Hematopoietic multipotent progenitor cell (in vitro differentiated cells): ENCODE results near the gene MAEA. TPM values are rescaled to one million over a fixed set of nuclear protein-coding genes. Genes with fewer than 3 reads are reported as not detected.
"Not testable (repeated sequence)": the region's sequence is repeated elsewhere in the genome, so short reads cannot be mapped to it uniquely, and the experiment has no call there.

Experiments used
- DNase-seq, 3 donors: peaks; one replicate each; pipeline ENCODE4 v3.0.0-alpha.2; 2011 to 2015; ENCODE audit warnings: low read depth in 2 of 3, low spot score in 2 of 3
- total RNA-seq: library from RNA; depleted of rRNA; stranded (reverse); fragments of >200 nt; gene quantifications from one replicate; pipeline ENCODE4 v1.2.3, GENCODE V29; 2012

MAEA gene
- total RNA-seq, 1 donor, result 94.8 TPM

DNA sequence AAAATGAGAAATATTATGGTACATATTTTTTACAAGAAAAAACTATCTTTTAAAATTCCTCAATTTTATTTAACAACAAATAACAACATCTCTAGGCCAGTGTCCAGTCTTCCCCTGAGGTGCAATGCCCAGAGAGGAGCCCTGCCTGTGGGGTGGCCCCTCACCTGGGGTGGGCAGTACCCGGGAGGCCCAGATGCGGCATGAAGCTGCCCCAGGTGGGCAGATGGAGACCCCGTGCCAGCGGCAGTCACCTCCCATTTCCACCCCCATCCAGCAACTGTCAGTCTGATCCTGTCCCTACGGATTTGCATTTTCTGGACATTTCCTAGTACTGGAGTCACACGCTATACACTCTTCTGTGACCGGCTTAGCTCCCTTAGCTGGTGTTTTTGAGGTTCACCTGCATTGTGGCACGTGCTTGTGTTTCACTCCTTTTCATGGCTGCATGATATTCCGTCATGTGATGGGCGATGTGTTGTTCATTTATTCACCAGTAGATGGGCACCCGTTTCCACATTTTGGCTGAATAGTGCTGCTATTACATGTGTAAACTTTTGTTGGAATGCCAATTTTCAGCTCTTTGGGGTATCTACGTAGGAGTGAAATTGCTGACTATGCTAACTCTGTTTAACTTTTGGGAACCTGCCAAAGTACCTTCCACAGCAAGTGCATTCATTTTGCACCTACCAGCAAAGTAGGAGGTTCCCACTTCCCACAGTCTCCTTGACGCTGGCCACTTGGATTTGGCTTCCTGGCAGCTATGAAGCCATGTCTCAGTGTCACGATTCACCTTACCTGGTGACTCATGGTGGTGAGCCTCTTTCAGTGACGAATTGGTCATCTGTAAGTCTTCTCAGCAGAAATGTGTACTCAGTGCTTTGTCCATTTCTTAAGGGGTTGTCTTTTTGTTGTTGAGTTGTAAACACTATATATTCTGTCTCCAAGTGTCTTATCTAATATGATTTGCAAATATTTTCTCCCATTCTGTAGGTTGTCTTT, 11.7 kb upstream of the MAEA start:
- DNase-seq, result peak in 1 of 3 donors; percentile 8

GRCh38 chr4:1279253-1279652, 10.4 kb upstream of the MAEA start:
- no peak for DNase-seq

- DNase-seq, result no peak
Observed at GRCh38 chr4:1283711-1284110, 6.0 kb upstream of the MAEA start.

- no peak for DNase-seq
Observed at GRCh38 chr4:1285151-1285789, 4.4 kb upstream of the MAEA start.

DNA sequence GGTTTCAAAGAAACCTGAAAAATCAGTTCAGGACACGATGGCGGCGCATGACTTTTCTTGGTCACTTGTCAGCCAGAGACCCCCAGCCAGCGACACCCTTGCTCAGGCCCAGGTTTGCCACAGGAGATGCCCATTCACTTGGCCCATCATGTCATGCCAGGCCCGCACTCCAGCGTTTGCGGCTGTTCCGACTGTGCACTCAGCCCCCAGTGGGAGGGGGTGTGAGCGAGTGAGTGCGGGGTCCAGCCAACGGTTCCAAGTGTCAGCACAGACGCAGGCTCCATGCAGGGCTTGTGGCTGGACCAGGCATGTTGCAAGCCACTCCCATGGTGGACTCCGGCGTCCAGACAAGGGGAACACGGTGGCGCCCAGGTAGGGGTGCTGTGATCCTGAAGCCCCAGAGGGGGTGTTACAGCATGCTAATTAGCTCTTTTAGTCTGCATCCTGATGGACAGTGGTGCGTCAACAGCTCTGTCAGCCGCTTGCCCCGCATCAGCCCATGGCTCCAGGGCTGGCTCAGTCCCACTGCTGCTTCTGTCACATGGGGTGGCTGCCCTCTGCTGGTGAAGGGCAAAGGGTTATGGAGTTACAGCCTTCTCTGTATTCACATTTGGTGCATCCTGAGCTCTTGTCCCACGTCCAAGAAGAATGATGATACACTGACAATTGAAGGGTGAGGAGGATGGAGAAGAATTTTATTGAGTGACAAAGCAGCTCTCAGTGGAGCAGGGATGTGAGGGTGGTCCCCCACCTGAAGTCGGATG, 3.7 kb upstream of the MAEA start:
- peak in 1 of 3 donors; percentile 19 for DNase-seq

- no peak for DNase-seq
Observed at GRCh38 chr4:1288786-1289185, 905 bp upstream of the MAEA start.

GRCh38 chr4:1290165-1290977, 680 bp downstream of the MAEA start:
- peak in 1 of 3 donors; percentile 6 for DNase-seq

DNA sequence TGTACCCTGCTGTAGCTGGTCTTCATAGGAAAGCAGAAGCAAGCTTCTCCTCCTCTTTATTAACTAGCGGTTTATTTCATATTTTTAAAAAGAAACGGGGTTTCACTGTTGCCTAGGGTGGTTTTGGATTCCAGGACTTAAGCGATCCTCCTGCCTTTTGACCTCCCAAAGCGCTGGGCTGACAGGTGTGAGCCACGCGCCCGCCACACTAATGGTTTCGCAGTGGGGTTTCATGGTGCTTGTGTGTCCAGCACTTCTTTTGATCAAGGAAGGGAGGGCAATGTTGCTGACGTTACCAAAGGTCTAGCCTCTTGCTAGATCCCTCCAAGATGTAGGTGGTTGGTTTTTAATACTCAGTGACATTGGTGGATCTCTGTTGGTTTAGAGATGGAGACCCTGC, 1.4 kb downstream of the MAEA start:
- DNase-seq, result no peak

DNA sequence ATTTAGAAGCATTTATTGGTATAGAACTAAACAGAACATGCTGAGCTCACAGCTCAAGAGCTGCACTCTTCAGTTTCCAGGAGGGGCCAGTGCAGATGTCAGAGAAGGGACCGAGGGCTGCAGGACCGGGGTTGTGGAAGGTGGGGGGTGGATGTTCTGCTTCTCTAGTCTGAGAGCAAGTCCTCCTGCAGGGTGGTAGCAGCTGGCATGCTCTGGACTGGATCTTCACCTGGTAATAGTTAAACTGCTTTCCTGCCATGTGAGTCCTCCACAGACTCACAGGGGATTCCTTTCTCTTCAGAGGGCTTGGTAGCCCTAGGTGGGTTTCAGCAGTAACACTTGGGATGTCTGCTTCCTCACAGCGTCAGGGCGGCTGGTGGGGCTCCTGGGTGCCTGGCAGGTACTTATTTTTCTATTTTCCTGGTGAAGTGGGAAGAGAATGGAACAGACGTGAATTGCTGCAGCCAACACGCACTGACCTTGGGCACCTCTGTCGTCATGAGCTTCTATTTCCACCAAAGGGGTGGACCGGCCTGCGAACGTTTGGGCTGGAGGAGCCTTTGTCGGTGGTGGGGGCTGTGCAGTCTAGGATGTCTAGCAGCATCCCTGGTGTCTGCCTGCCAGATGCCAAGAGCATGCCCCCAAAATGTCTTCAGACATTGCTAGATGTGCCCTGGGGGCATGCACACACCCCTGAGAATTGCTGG, 2.5 kb downstream of the MAEA start:
- no peak for DNase-seq

DNA sequence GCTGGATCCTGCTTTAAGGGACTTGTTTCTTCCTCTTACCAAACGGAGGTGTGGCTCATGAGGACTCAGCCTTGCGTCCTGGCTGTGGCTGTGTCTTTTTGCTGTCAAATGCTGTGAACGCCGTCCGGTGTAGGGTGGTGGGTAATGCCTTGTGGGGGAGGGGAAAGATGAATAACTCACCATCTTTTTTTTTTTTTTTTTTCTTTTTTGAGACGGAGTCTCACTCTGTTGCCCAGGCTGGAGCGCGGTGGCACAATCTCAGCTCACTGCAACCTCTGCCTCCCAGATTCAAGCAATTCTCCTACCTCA, 3.0 kb downstream of the MAEA start:
- DNase-seq, result not testable (repeated sequence)

GRCh38 chr4:1293531-1293941, 3.8 kb downstream of the MAEA start:
- no peak for DNase-seq

GRCh38 chr4:1293991-1294390, 4.3 kb downstream of the MAEA start:
- DNase-seq, result no peak

GRCh38 chr4:1294424-1294823, 4.7 kb downstream of the MAEA start:
- DNase-seq, result no peak

DNA sequence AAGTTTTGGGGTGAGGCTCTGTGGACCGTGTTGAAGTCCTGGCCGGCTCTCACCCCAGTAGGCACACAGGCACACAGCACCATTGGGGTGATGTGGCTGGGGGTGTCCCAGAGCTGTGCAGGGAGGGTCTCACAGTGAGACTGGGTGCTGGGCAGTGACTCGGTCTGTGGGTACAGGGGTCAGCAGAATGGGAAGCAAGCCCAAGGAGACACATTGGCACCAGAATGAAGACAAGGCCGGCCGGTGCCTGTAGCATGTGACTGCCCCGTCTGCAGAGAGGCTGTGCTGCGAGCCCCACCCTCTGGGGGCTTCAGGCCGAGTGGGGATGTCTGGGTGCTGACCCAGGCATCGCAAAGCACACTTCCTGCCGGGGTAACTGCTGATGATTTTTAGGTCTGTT, 5.2 kb downstream of the MAEA start:
- no peak for DNase-seq

DNA sequence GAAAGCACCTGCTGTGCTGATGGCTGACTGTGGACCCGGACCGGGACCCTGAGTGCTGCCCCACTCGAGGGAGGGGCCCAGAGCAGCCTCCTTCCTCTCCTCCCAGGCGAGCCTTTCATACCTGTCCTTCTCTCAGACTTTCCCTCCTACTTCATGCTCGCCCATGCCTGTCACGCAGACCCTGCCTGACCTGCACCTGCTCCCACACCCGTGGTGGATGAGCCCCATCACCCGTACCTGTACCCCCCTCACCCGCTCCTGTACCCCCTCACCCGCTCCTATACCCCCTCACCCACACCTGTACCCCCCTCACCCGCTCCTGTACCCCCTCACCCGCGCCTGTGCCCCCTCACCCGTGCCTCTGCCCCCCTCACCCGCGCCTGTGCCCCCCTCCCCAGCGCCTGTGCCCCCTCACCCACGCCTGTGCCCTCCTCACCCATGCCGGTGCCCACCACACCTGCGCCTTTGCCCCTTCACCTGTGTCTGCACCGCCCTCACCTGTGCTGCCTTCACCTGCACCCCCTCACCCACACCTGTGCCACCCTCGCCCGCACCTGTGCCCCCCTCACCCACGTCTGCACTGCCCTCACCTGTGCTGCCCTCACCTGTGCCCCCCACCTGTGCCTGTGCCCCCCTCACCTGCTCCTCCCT, 5.8 kb downstream of the MAEA start:
- DNase-seq, result no peak

DNA sequence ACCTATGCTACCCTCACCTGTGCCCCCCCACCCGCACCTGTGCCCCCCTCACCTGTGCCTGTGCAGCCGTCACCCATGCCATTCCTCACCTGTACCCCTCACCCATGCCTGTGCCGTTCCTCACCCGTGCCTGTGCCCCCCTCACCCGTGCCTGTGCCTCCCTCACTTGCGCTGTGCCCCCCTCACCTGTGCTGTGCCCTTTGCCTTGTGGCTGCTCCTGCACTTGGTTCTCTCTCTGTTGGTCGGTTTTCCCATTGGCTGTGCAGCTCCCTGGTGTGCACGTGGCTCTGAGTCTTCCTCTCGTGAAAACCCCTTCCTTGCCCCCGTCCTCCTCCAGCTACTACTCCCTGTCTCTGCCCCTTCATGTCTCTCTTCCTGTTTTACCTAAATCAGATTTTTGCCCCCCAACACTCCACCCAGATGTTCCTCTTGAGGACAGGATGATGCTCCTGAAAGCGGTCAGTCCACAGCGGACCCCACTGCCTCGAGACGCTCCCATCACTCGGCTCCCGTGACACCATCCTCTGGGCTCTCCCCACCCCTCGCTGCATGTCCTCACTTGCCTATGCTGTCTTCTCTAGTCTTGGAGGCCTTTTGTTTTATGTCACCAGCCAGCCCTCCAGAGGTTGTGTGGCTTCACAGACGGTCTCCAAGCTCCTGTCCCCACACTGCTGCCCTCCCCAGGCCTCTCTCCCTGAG, 6.8 kb downstream of the MAEA start:
- no peak for DNase-seq

GRCh38 chr4:1297023-1297395, 7.3 kb downstream of the MAEA start:
- no peak for DNase-seq

DNA sequence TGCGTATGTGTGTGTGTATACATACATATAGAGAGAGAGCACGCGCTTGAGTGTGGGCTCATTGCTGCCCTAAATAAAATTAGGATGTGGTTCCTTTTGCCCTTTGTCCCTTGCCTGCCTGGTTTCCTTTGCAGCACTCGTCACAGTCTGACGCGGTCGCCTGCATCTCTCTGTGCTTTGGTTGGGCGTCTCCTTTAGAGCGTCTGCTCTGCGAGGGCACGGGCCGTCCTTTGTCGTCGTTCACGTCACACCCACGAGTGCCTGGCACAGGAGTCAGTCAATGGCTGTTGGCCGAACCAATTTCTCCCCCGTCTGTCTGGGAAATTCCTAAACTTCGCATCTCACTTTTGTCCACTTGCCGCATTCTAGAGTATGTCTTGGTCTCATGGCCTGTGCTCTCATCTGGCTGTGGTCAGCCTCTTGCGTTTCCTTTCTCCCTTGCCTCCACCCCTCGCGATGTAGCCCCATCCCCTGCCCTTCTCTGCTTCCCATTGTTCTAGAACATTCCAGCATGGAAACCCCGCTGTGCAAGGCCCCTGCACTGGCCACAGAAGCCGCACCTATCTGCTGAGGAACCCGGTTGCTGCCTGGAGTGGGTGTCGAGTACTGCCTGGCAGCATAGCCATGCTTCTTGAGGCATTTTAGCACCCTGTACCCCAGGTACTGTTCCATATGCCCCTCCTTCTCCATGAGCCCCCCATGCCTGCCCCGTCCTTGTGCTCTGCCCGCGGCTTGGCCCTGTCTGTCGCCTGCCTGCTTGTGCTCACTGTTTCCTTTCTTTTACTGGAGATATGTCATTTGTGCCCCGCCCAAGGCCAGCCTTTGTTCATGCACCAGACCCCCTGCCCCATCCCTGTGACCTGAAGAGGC, 8.0 kb downstream of the MAEA start:
- no peak for DNase-seq
